BJ (cell line): ENCODE results near the gene PHACTR3. TPM values are rescaled to one million over a fixed set of nuclear protein-coding genes. Genes with fewer than 3 reads are reported as not detected.

Experiments
- CTCF ChIA-PET: fragments of 350-600 bp; formaldehyde crosslinking; extraction: SDS; loops from one replicate; lab custom pipeline; 2021; ENCODE audit warnings: antibody characterized with exemption, inconsistent platforms; lab: Yijun Ruan, JAX
- POLR2A ChIA-PET: fragments of 300-600 bp; sonication (Branson Sonifier 250); formaldehyde crosslinking; extraction: SDS; loops from one replicate; lab custom pipeline; 2021; ENCODE audit warnings: antibody characterized with exemption; lab: Charles Lee
- DNase-seq: peaks from one replicate; pipeline ENCODE4 v3.0.0-alpha.2; 2011; ENCODE audit warnings: low read depth
- H3K27me3 ChIP-seq: 2 replicates; pipeline ENCODE4 v1.6.0; 2011; ENCODE audit warnings: low read length; ENCODE audit not compliant: control insufficient read depth, insufficient read depth
- H3K36me3 ChIP-seq: 2 replicates; pipeline ENCODE4 v1.5.1; 2011; ENCODE audit warnings: low read length; ENCODE audit not compliant: control insufficient read depth, insufficient read depth
- H3K4me3 ChIP-seq: 2 replicates; pipeline ENCODE4 v1.5.1; 2011; ENCODE audit warnings: low read depth, mild to moderate bottlenecking, control low read depth, low read length
- polyA plus RNA-seq: library from polyadenylated mRNA; depleted of rRNA; stranded (reverse); fragments of >200 nt; gene quantifications from 2 replicates; pipeline ENCODE4 v1.2.3, GENCODE V29; 2011
- TF ChIP-seq, protein P1 (sequence below): IDR thresholded peaks from 2 replicates; pipeline ENCODE4 v1.5.1; 2011; ENCODE audit warnings: low read depth, mild to moderate bottlenecking, control low read depth, inconsistent platforms, low read length, moderate library complexity; ENCODE audit not compliant: insufficient read depth

The PHACTR3 gene
- polyA plus RNA-seq, 1 experiment = not detected

DNA sequence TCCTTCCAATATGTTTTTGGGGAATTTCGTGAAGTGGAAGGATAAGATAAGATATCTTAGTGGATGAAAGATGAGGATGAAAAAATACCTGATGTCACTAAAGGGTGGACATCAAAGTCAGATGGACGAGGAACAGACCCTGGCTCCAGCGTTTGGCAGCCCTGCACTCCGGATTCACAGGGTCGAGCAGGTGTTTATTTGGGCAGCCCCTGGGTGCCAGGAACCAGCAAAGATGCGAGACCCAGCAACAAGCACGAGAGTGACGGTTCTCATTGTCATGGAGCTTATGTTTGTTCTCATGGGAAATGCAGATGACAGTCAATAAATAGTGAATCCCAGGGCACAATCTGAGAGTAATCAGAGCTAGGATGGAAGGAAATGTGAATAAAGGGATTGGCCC is 131.1 kb downstream of the PHACTR3 start:
- Histone ChIP-seq H3K27me3 (no peaks in the 10 kb centered on the region), H3K4me3 (no peak overlapping the region), H3K36me3 (no peaks in the 10 kb centered on the region)
- CTCF ChIA-PET = no interaction called here
- DNase-seq = no peak
- TF ChIP-seq, protein P1, sequence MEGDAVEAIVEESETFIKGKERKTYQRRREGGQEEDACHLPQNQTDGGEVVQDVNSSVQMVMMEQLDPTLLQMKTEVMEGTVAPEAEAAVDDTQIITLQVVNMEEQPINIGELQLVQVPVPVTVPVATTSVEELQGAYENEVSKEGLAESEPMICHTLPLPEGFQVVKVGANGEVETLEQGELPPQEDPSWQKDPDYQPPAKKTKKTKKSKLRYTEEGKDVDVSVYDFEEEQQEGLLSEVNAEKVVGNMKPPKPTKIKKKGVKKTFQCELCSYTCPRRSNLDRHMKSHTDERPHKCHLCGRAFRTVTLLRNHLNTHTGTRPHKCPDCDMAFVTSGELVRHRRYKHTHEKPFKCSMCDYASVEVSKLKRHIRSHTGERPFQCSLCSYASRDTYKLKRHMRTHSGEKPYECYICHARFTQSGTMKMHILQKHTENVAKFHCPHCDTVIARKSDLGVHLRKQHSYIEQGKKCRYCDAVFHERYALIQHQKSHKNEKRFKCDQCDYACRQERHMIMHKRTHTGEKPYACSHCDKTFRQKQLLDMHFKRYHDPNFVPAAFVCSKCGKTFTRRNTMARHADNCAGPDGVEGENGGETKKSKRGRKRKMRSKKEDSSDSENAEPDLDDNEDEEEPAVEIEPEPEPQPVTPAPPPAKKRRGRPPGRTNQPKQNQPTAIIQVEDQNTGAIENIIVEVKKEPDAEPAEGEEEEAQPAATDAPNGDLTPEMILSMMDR = no peak
- POLR2A ChIA-PET = no interaction called here

DNA sequence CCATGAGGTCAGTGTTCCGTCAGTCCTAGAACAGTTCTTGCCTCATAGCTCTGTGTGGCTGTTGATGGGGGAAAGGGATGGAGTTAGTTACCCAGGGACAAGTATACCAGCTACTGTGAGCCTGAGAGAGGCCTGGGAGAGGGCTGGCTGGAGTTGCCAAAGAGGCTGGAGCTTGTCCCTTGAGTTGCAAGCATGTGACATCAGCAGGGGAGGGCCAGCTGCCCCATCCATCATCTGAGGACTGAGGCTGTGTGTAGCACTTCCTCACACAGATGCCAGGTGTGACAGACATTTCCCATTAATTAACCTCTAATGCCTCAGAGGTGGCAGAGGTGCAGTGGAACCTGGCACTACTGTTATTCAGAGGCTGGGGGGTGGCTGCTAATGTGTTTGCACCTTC is 131.6 kb downstream of the PHACTR3 start:
- H3K27me3 ChIP-seq = no peaks in the 10 kb centered on the region
- POLR2A ChIA-PET = no interaction called here
- no peak overlapping the region for H3K4me3 ChIP-seq
- TF ChIP-seq, protein P1 = no peak
- H3K36me3 ChIP-seq = no peaks in the 10 kb centered on the region
- CTCF ChIA-PET = no interaction called here
- DNase-seq = no peak

DNA sequence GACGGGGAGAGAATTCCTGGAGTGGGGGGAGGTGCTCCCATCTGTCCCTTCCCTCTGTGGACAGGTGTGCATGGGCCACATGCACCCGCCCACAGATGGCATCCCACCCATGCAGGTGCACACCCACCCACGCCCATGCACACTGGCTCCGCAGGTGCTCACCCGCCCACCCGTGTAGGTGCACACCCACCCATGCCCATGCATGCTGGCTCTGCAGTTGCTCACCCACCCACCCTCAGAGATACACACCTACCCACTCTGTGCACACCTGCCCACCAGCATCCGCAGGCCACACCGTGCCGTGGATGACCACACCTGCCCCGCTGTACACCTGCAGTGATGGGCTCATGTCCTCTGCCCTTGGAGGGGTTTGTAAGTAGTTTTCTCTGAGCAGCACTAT is 132.0 kb downstream of the PHACTR3 start:
- H3K27me3 ChIP-seq = no peaks in the 10 kb centered on the region
- no peak overlapping the region for H3K4me3 ChIP-seq
- TF ChIP-seq, protein P1 = no peak
- ChIA-PET CTCF (no interaction called here), POLR2A (no interaction called here)
- no peak for DNase-seq
- H3K36me3 ChIP-seq = no peaks in the 10 kb centered on the region

DNA sequence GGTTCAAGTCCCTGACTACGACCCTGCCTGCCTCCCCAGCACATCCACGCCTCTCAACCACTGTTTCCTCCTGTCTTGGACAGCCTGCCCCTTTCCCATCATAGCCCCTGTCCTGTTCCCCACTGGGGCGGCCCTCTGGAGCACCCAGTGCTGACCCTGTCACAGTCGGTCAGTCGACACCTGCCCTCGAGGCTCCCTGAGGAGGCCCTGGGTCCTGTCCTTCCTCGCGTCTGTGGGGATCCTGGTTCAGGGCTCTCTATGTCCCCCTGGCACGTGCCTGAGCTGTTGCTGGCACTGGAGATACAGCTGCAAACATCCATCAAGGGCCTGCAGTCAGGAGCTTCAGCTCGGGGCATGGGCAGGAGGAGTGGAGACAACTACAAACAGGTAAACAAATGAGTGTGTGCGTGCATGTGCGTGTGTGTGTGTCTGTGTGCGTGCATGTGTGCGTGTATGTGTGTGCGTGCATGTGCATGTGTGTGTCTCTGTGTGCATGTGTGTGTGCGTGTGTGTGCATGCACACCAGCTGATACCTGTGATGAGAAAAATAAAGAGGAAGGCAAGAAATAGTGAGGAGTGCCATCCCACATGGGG is 132.8 kb downstream of the PHACTR3 start:
- H3K36me3 ChIP-seq = no peaks in the 10 kb centered on the region
- no peak for DNase-seq
- POLR2A ChIA-PET = no interaction called here
- TF ChIP-seq, protein P1 = no peak
- no peak overlapping the region for H3K4me3 ChIP-seq
- H3K27me3 ChIP-seq = no peaks in the 10 kb centered on the region
- CTCF ChIA-PET = interaction anchor here (1.3 kb wide), 1 partner anchor 12 kb away, joined by 3 read pairs; no protein-coding TSS in a partner anchor

DNA sequence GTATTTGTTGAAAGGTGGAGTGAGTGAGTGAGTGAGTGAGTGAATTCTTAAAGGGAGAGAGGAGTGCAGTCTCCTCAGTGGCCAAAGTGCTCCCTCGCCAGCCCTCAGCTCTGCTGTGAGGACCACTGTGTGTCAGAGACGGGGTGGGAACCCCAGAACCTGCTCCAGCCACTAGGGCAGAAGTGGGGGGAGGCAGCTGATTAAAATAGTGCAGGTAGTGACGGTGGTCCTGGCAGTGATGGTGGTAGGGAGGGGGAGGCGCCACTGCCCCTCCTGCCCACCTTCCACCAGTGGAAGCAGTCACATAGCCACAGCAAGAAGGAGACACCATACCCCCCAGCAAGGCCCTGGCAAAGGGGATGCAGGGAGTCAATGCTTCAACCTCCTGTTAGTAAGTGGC is 133.5 kb downstream of the PHACTR3 start:
- Histone ChIP-seq H3K4me3 (no peak overlapping the region), H3K27me3 (no peaks in the 10 kb centered on the region), H3K36me3 (no peaks in the 10 kb centered on the region)
- POLR2A ChIA-PET = no interaction called here
- DNase-seq = no peak
- TF ChIP-seq, protein P1 = no peak
- CTCF ChIA-PET = interaction anchor here (1.2 to 1.3 kb wide), 2 partner anchors 12 to 14 kb away, joined by 3 read pairs; no protein-coding TSS in a partner anchor
